ENCODE results near the gene NFIA.

The NFIA gene

DNA sequence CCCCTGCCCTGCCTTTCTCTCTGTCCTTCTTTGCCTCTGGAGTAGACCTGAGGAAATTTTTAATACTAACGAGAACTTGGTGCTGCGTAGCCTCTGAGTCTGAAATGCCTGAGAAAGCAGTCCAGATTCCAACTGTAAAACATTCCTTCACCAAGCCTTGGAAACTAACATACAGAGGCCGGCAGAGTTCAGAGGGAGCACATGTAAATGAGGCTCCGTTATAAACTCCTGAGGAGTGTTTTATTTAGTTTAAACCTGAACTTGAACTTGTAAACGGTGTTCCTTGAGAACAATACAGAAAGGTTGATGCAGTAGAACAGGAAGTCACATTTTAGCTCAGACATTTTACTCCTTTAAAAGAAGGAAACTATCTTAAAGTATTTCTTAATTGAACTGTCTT lies 361.9 kb downstream of the NFIA start:
- no peak for DNase-seq (ENCODE audit: extremely low read depth, low read depth)
- TF ChIP-seq, protein P1, sequence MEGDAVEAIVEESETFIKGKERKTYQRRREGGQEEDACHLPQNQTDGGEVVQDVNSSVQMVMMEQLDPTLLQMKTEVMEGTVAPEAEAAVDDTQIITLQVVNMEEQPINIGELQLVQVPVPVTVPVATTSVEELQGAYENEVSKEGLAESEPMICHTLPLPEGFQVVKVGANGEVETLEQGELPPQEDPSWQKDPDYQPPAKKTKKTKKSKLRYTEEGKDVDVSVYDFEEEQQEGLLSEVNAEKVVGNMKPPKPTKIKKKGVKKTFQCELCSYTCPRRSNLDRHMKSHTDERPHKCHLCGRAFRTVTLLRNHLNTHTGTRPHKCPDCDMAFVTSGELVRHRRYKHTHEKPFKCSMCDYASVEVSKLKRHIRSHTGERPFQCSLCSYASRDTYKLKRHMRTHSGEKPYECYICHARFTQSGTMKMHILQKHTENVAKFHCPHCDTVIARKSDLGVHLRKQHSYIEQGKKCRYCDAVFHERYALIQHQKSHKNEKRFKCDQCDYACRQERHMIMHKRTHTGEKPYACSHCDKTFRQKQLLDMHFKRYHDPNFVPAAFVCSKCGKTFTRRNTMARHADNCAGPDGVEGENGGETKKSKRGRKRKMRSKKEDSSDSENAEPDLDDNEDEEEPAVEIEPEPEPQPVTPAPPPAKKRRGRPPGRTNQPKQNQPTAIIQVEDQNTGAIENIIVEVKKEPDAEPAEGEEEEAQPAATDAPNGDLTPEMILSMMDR (IDR thresholded peaks at IDR 0.05; ENCODE audit: low read depth, low read length, missing control alignments), result no peak
- no peak overlapping the region for H3K4me3 ChIP-seq (replicated peaks; ENCODE audit: low read depth, low read length)

DNA sequence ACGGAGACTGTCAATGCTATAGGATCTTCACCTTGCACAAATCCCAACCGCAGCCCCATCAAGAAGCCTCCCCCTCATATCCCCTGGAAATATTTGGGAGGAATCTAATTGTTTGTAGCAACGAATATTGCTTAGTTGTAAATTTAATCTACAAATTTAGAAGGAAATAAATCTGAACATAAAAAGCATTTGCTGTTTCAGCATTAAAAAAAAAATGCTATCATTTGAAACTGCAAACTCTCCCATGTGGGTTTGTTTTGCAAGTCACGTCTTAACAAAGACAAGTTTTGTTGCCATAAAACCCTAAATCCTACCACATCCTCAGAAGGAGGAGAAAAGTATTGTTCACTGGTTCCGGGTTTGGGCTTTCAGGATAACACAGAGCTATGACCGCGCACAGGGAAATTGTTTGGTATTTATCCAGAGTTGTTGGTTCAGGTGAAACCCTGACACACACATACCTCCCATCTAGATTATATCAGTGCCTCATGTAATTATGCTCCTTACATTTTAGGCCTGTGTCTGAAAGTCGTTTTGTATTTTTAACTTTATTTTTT lies 363.0 kb downstream of the NFIA start:
- H3K4me3 ChIP-seq (replicated peaks; ENCODE audit: low read depth, low read length), result no peak overlapping the region
- DNase-seq (ENCODE audit: extremely low read depth, low read depth), result no peak
- TF ChIP-seq, protein P1 (IDR thresholded peaks at IDR 0.05; ENCODE audit: low read depth, low read length, missing control alignments), result no peak

DNA sequence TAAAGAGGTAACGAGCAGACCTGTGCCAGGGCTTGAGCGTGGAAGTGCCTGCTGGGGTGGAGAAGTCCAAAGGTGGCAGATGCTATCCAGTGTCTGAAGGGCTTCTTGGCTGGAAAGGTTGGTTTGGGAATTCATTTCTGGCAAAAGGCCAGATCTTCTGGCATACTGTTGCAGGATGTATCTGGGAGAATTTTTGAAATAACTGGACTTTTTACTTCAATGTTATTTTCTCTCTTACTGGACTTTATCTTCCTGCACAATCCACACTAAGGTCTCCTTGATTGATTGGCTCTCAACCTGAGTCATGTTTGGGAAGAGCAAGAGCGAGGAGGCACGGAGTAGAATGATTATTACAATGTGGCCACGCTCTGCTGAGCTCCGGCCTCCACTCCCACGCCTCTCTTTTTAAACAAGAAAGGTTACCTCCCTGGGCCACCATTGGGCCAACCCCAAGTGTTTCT lies 364.2 kb downstream of the NFIA start:
- TF ChIP-seq, protein P1 (IDR thresholded peaks at IDR 0.05; ENCODE audit: low read depth, low read length, missing control alignments), result no peak
- no peak for DNase-seq (ENCODE audit: extremely low read depth, low read depth)
- no peak overlapping the region for H3K4me3 ChIP-seq (replicated peaks; ENCODE audit: low read depth, low read length)

DNA sequence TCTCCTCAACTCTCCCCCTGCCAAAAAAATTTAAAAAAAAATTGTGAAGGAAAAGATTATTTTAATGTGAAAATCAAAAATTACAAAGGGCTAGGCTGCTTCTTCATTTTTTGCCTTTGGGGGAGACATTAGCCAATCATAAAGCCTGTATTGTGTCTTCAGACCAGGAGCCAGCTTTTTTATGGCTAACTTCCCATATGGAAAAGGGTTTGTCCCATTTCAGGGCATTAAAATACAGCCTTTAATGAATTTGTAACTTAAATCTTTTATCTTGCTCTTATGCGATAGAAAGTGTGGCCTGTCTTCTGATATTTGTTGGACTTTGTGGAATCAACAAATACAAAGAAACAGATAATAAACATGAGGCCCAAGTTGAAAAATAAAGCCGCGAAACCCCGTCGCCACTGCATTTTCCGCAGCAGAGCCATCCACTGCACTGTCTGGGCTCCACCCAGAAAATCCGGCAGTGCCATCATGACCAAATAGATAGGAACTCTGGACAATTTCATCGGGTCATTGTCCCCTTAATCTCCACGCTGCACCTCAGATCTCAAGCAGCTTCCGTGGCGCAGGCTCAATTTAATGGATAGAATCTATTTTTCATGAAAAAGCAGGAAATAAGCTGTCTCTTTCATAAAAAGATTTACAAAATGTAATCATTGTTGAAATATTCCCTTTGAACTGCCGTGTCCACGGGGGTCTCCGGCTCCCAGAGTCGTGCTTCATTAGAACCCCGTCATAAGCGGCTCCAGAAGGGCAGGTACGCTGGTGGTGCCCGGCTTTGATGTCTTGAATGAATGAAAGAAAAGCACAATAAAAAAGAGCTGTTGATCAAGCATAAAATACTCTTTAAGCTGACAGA lies 365.0 kb downstream of the NFIA start:
- TF ChIP-seq, protein P1 (IDR thresholded peaks at IDR 0.05; ENCODE audit: low read depth, low read length, missing control alignments), result no peak
- H3K4me3 ChIP-seq (replicated peaks; ENCODE audit: low read depth, low read length), result no peak overlapping the region
- DNase-seq (ENCODE audit: extremely low read depth, low read depth), result no peak

DNA sequence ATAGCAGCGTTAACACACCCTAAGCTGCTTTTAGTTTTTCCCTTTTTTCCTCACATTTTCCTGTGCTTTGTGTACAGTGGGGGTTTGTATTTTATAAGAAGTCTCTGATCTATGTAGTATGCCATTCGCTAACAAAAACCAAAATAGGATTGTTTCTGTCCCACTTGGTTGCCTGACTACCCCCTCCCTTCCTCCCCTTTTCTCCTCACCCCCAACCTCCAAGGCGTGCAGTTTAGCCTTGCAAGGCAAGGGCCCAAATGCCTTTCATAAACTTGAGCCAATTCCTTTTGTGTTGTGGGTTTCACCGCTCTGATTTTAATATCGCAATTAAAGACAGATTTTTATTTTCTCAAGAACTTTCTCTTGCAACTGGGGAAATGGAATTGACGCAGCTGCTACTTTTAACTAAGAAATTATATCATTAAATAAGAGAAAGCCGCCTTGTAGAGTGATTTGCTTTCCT lies 365.6 kb downstream of the NFIA start:
- H3K4me3 ChIP-seq (replicated peaks; ENCODE audit: low read depth, low read length), result no peak overlapping the region
- TF ChIP-seq, protein P1 (IDR thresholded peaks at IDR 0.05; ENCODE audit: low read depth, low read length, missing control alignments), result no peak
- DNase-seq (ENCODE audit: extremely low read depth, low read depth), result no peak

DNA sequence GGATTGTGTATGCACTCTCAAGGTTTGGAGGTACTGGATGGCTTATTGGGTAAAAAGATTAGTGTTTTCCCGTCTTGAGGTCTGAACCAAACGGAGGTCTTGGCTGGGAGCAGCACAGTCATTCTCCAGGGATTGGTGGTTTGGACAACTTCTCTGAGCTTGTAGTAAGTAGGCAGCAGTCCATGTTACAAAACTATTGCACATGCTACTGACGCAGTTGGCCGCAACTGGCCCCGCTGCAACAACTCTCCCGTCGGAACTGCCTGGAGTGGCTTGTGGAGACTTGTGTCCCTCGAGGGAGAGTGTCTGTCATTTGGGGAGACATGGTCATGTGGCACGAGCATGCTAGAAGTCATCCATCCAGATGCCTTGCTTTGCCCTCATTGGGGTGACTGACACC lies 366.6 kb downstream of the NFIA start:
- TF ChIP-seq, protein P1 (IDR thresholded peaks at IDR 0.05; ENCODE audit: low read depth, low read length, missing control alignments), result no peak
- no peak for DNase-seq (ENCODE audit: extremely low read depth, low read depth)
- no peak overlapping the region for H3K4me3 ChIP-seq (replicated peaks; ENCODE audit: low read depth, low read length)
